ENCODE results near the gene KLF3.

The KLF3 gene

GRCh38 chr4:38664706-38665401 is 855 bp downstream of the KLF3 start:
- H3K9me3 Mint-ChIP-seq, result no peaks in the 10 kb centered on the region
- CTCF ChIA-PET, result no interaction called here
- peak overlapping the region; percentile 93 for H3K4me3 Mint-ChIP-seq
- H3K4me1 Mint-ChIP-seq, result peaks cover 68% of the 10 kb centered on the region
- peak overlapping the region; percentile 91 for H3K27ac Mint-ChIP-seq
- H3K36me3 Mint-ChIP-seq, result peaks cover 33% of the 10 kb centered on the region
- DNase-seq, result peak; percentile 63
- H3K27me3 Mint-ChIP-seq, result no peaks in the 10 kb centered on the region

GRCh38 chr4:38665551-38666411 is 1.8 kb downstream of the KLF3 start:
- H3K4me1 Mint-ChIP-seq, result peaks cover 70% of the 10 kb centered on the region
- DNase-seq, result no peak

GRCh38 chr4:38666766-38667084 is 2.7 kb downstream of the KLF3 start:
- H3K27ac Mint-ChIP-seq, result peak overlapping the region; percentile 91
- peaks cover 70% of the 10 kb centered on the region for H3K4me1 Mint-ChIP-seq
- H3K36me3 Mint-ChIP-seq, result peaks cover 42% of the 10 kb centered on the region
- H3K4me3 Mint-ChIP-seq, result peak overlapping the region; percentile 93
- CTCF ChIA-PET, result interaction anchor here (1.0 to 2.5 kb wide), 7 partner anchors 8 to 598 kb away, joined by 3 to 11 read pairs (median 3); no protein-coding TSS in a partner anchor
- H3K9me3 Mint-ChIP-seq, result no peaks in the 10 kb centered on the region
- no peaks in the 10 kb centered on the region for H3K27me3 Mint-ChIP-seq
- no peak for DNase-seq

More at GRCh38 chr4:38665551-38666411, 1.8 kb downstream of the KLF3 start:
- H3K27ac Mint-ChIP-seq, result peak overlapping the region; percentile 91
- CTCF ChIA-PET, result interaction anchor here (0.6 to 1.8 kb wide), 4 partner anchors 134 to 491 kb away, joined by 3 to 11 read pairs (median 3); no protein-coding TSS in a partner anchor
- H3K4me3 Mint-ChIP-seq, result peak overlapping the region; percentile 93
- no peaks in the 10 kb centered on the region for H3K27me3 Mint-ChIP-seq
- peaks cover 40% of the 10 kb centered on the region for H3K36me3 Mint-ChIP-seq
- H3K9me3 Mint-ChIP-seq, result no peaks in the 10 kb centered on the region

GRCh38 chr4:38667085-38667893 is 3.3 kb downstream of the KLF3 start:
- peak; percentile 76 for DNase-seq
- Mint-ChIP-seq H3K36me3 (peaks cover 42% of the 10 kb centered on the region), H3K4me3 (peak overlapping the region; percentile 93)

GRCh38 chr4:38668203-38668971 is 4.4 kb downstream of the KLF3 start:
- Mint-ChIP-seq H3K36me3 (peaks cover 47% of the 10 kb centered on the region), H3K27ac (no peak overlapping the region), H3K27me3 (no peaks in the 10 kb centered on the region), H3K4me3 (no peak overlapping the region), H3K4me1 (peaks cover 77% of the 10 kb centered on the region), H3K9me3 (no peaks in the 10 kb centered on the region)
- no peak for DNase-seq
- CTCF ChIA-PET, result interaction anchor here (1.4 to 2.5 kb wide), 3 partner anchors 358 to 609 kb away, joined by 3 to 11 read pairs (median 5); no protein-coding TSS in a partner anchor

More at GRCh38 chr4:38667085-38667893, 3.3 kb downstream of the KLF3 start:
- Mint-ChIP-seq H3K4me1 (peaks cover 70% of the 10 kb centered on the region), H3K27ac (peak overlapping the region; percentile 91), H3K9me3 (no peaks in the 10 kb centered on the region), H3K27me3 (no peaks in the 10 kb centered on the region)
- CTCF ChIA-PET, result interaction anchor here (1.0 to 2.5 kb wide), 8 partner anchors 8 to 598 kb away, joined by 3 to 11 read pairs (median 3); no protein-coding TSS in a partner anchor

- H3K36me3 Mint-ChIP-seq, result peaks cover 47% of the 10 kb centered on the region
- no peaks in the 10 kb centered on the region for H3K9me3 Mint-ChIP-seq
- peak overlapping the region; percentile 21 for H3K27ac Mint-ChIP-seq
- peaks cover 85% of the 10 kb centered on the region for H3K4me1 Mint-ChIP-seq
- DNase-seq, result no peak
- CTCF ChIA-PET, result interaction anchor here (1.4 to 1.5 kb wide), 2 partner anchors 359 to 610 kb away, joined by 3 to 5 read pairs; no protein-coding TSS in a partner anchor
- H3K27me3 Mint-ChIP-seq, result no peaks in the 10 kb centered on the region
- no peak overlapping the region for H3K4me3 Mint-ChIP-seq
These were observed 5.2 kb downstream of the KLF3 start for GRCh38 chr4:38669208-38669607.

- Mint-ChIP-seq H3K4me1 (peaks cover 94% of the 10 kb centered on the region), H3K27ac (peak overlapping the region; percentile 82), H3K36me3 (peaks cover 43% of the 10 kb centered on the region), H3K27me3 (no peaks in the 10 kb centered on the region), H3K4me3 (peak overlapping the region; percentile 53), H3K9me3 (no peaks in the 10 kb centered on the region)
- CTCF ChIA-PET, result interaction anchor here (0.6 to 3.1 kb wide), 3 partner anchors 40 to 493 kb away, joined by 3 to 16 read pairs (median 4); no protein-coding TSS in a partner anchor
- DNase-seq, result no peak
These were observed 6.3 kb downstream of the KLF3 start for GRCh38 chr4:38670109-38670901.

GRCh38 chr4:38670939-38671591 is 7.1 kb downstream of the KLF3 start:
- H3K4me1 Mint-ChIP-seq, result peaks cover 96% of the 10 kb centered on the region
- H3K9me3 Mint-ChIP-seq, result no peaks in the 10 kb centered on the region
- CTCF ChIA-PET, result interaction anchor here (0.6 to 3.1 kb wide), 4 partner anchors 41 to 494 kb away, joined by 3 to 16 read pairs (median 4); no protein-coding TSS in a partner anchor
- no peaks in the 10 kb centered on the region for H3K27me3 Mint-ChIP-seq
- DNase-seq, result peak; percentile 48
- peaks cover 35% of the 10 kb centered on the region for H3K36me3 Mint-ChIP-seq
- H3K4me3 Mint-ChIP-seq, result peak overlapping the region; percentile 53
- peak overlapping the region; percentile 82 for H3K27ac Mint-ChIP-seq

- H3K4me1 Mint-ChIP-seq, result peaks cover 96% of the 10 kb centered on the region
These were observed 7.6 kb downstream of the KLF3 start for GRCh38 chr4:38671592-38671940.

GRCh38 chr4:38672074-38672396 is 8.0 kb downstream of the KLF3 start:
- no peaks in the 10 kb centered on the region for H3K9me3 Mint-ChIP-seq
- peaks cover 31% of the 10 kb centered on the region for H3K36me3 Mint-ChIP-seq
- CTCF ChIA-PET, result interaction anchor here (0.8 to 3.1 kb wide), 5 partner anchors 189 to 602 kb away, joined by 3 to 16 read pairs (median 4); no protein-coding TSS in a partner anchor
- DNase-seq, result no peak
- H3K27me3 Mint-ChIP-seq, result no peaks in the 10 kb centered on the region
- peak overlapping the region; percentile 13 for H3K4me3 Mint-ChIP-seq
- H3K27ac Mint-ChIP-seq, result peak overlapping the region; percentile 82
- peaks cover 94% of the 10 kb centered on the region for H3K4me1 Mint-ChIP-seq

More at GRCh38 chr4:38671592-38671940, 7.6 kb downstream of the KLF3 start:
- no peaks in the 10 kb centered on the region for H3K9me3 Mint-ChIP-seq
- CTCF ChIA-PET, result interaction anchor here (0.8 to 3.1 kb wide), 6 partner anchors 189 to 602 kb away, joined by 3 to 16 read pairs (median 4); no protein-coding TSS in a partner anchor
- H3K27ac Mint-ChIP-seq, result peak overlapping the region; percentile 82
- peak overlapping the region; percentile 53 for H3K4me3 Mint-ChIP-seq
- H3K36me3 Mint-ChIP-seq, result peaks cover 32% of the 10 kb centered on the region
- DNase-seq, result peak; percentile 52
- no peaks in the 10 kb centered on the region for H3K27me3 Mint-ChIP-seq

GRCh38 chr4:38672397-38673129 is 8.6 kb downstream of the KLF3 start:
- CTCF ChIA-PET, result interaction anchor here (0.8 to 3.1 kb wide), 5 partner anchors 188 to 603 kb away, joined by 3 to 16 read pairs (median 4); no protein-coding TSS in a partner anchor
- Mint-ChIP-seq H3K27ac (peak overlapping the region; percentile 82), H3K4me3 (peak overlapping the region; percentile 35), H3K36me3 (peaks cover 29% of the 10 kb centered on the region), H3K4me1 (peaks cover 93% of the 10 kb centered on the region), H3K9me3 (no peaks in the 10 kb centered on the region), H3K27me3 (no peaks in the 10 kb centered on the region)
- no peak for DNase-seq
